Activated naive CD4-positive, alpha-beta T cell treated with anti-CD3 and anti-CD28 coated beads, Interleukin-2, amount 50 U/mL, for 24 hours (primary cell): ENCODE measurements around the gene KSR1.
A peak's percentile ranks its signal among the peaks of the same experiment; 100 is the strongest.
"Not testable (repeated sequence)": the region's sequence is repeated elsewhere in the genome, so short reads cannot be mapped to it uniquely, and the experiment has no call there.

Source experiments
- H3K27ac Mint-ChIP-seq: one replicate; pipeline ENCODE4 v1.8.0; 2021; ENCODE audit warnings: mild to moderate bottlenecking, mixed read lengths
- H3K27me3 Mint-ChIP-seq: one replicate; pipeline ENCODE4 v1.8.0; 2021; ENCODE audit warnings: mixed read lengths
- H3K36me3 Mint-ChIP-seq: one replicate; pipeline ENCODE4 v1.8.0; 2021; ENCODE audit warnings: mixed read lengths
- H3K4me1 Mint-ChIP-seq: one replicate; pipeline ENCODE4 v1.8.0; 2021; ENCODE audit warnings: mixed read lengths
- H3K4me3 Mint-ChIP-seq: one replicate; pipeline ENCODE4 v1.8.0; 2021; ENCODE audit warnings: mild to moderate bottlenecking, mixed read lengths
- H3K9me3 Mint-ChIP-seq: one replicate; pipeline ENCODE4 v1.8.0; 2021; ENCODE audit warnings: mixed read lengths

KSR1 gene

GRCh38 chr17:27634776-27635175, 178.5 kb downstream of the KSR1 start:
- Mint-ChIP-seq H3K27me3 (no peaks in the 10 kb centered on the region), H3K4me3 (peak overlapping the region; percentile 55), H3K36me3 (peaks cover 2% of the 10 kb centered on the region), H3K4me1 (peaks cover 51% of the 10 kb centered on the region), H3K27ac (peak overlapping the region; percentile 71), H3K9me3 (no peaks in the 10 kb centered on the region)

GRCh38 chr17:27635275-27635823, 179.1 kb downstream of the KSR1 start:
- Mint-ChIP-seq H3K4me1 (peaks cover 45% of the 10 kb centered on the region), H3K27me3 (no peaks in the 10 kb centered on the region), H3K27ac (peak overlapping the region; percentile 90), H3K36me3 (peaks cover 4% of the 10 kb centered on the region), H3K9me3 (no peaks in the 10 kb centered on the region), H3K4me3 (no peak overlapping the region)

- H3K27me3 Mint-ChIP-seq, H3K4me3 Mint-ChIP-seq, H3K36me3 Mint-ChIP-seq, H3K9me3 Mint-ChIP-seq: not testable (repeated sequence)
- H3K4me1 Mint-ChIP-seq: peaks cover 38% of the 10 kb centered on the region
- peak overlapping the region; percentile 35 for H3K27ac Mint-ChIP-seq
Observed at GRCh38 chr17:27636005-27636520, 179.8 kb downstream of the KSR1 start.

GRCh38 chr17:27637818-27638217, 181.6 kb downstream of the KSR1 start:
- not testable (repeated sequence) for H3K4me3 Mint-ChIP-seq, H3K9me3 Mint-ChIP-seq, H3K36me3 Mint-ChIP-seq, H3K27me3 Mint-ChIP-seq, H3K27ac Mint-ChIP-seq
- peaks cover 24% of the 10 kb centered on the region for H3K4me1 Mint-ChIP-seq

GRCh38 chr17:27638415-27638914, 182.2 kb downstream of the KSR1 start:
- H3K36me3 Mint-ChIP-seq: not testable (repeated sequence)

GRCh38 chr17:27640790-27641189, 184.5 kb downstream of the KSR1 start:
- Mint-ChIP-seq H3K27ac (no peak overlapping the region), H3K9me3 (no peaks in the 10 kb centered on the region), H3K36me3 (peaks cover 5% of the 10 kb centered on the region), H3K27me3 (no peaks in the 10 kb centered on the region), H3K4me1 (peaks cover under 1% of the 10 kb centered on the region), H3K4me3 (no peak overlapping the region)

More at GRCh38 chr17:27638415-27638914, 182.2 kb downstream of the KSR1 start:
- H3K27ac Mint-ChIP-seq, H3K27me3 Mint-ChIP-seq, H3K4me3 Mint-ChIP-seq, H3K9me3 Mint-ChIP-seq: not testable (repeated sequence)
- peaks cover 19% of the 10 kb centered on the region for H3K4me1 Mint-ChIP-seq

GRCh38 chr17:27644586-27644985, 188.3 kb downstream of the KSR1 start:
- H3K27ac Mint-ChIP-seq: no peak overlapping the region
- peaks cover 5% of the 10 kb centered on the region for H3K36me3 Mint-ChIP-seq
- no peak overlapping the region for H3K4me3 Mint-ChIP-seq
- no peaks in the 10 kb centered on the region for H3K27me3 Mint-ChIP-seq
- H3K9me3 Mint-ChIP-seq: no peaks in the 10 kb centered on the region
- no peaks in the 10 kb centered on the region for H3K4me1 Mint-ChIP-seq

GRCh38 chr17:27645621-27646020, 189.4 kb downstream of the KSR1 start:
- H3K9me3 Mint-ChIP-seq, H3K27me3 Mint-ChIP-seq, H3K4me1 Mint-ChIP-seq, H3K27ac Mint-ChIP-seq, H3K36me3 Mint-ChIP-seq, H3K4me3 Mint-ChIP-seq: not testable (repeated sequence)

- Mint-ChIP-seq H3K36me3 (peaks cover 4% of the 10 kb centered on the region), H3K9me3 (no peaks in the 10 kb centered on the region), H3K27me3 (no peaks in the 10 kb centered on the region), H3K4me1 (no peaks in the 10 kb centered on the region), H3K27ac (no peak overlapping the region), H3K4me3 (no peak overlapping the region)
Observed at GRCh38 chr17:27646232-27646631, 190.0 kb downstream of the KSR1 start.

GRCh38 chr17:27647765-27648164, 191.5 kb downstream of the KSR1 start:
- H3K27ac Mint-ChIP-seq: no peak overlapping the region

GRCh38 chr17:27649111-27649571, 192.9 kb downstream of the KSR1 start:
- not testable (repeated sequence) for H3K27ac Mint-ChIP-seq, H3K4me3 Mint-ChIP-seq

More at GRCh38 chr17:27647765-27648164, 191.5 kb downstream of the KSR1 start:
- H3K27me3 Mint-ChIP-seq: no peaks in the 10 kb centered on the region
- H3K9me3 Mint-ChIP-seq: no peaks in the 10 kb centered on the region
- H3K4me1 Mint-ChIP-seq: peaks cover 3% of the 10 kb centered on the region
- H3K36me3 Mint-ChIP-seq: peaks cover 3% of the 10 kb centered on the region
- no peak overlapping the region for H3K4me3 Mint-ChIP-seq

GRCh38 chr17:27649929-27650328, 193.7 kb downstream of the KSR1 start:
- no peaks in the 10 kb centered on the region for H3K36me3 Mint-ChIP-seq
- H3K4me3 Mint-ChIP-seq: no peak overlapping the region
- no peaks in the 10 kb centered on the region for H3K9me3 Mint-ChIP-seq
- peaks cover 8% of the 10 kb centered on the region for H3K4me1 Mint-ChIP-seq
- H3K27me3 Mint-ChIP-seq: no peaks in the 10 kb centered on the region
- H3K27ac Mint-ChIP-seq: no peak overlapping the region

More at GRCh38 chr17:27649111-27649571, 192.9 kb downstream of the KSR1 start:
- H3K36me3 Mint-ChIP-seq, H3K9me3 Mint-ChIP-seq, H3K4me1 Mint-ChIP-seq, H3K27me3 Mint-ChIP-seq: not testable (repeated sequence)

GRCh38 chr17:27650836-27651235, 194.6 kb downstream of the KSR1 start:
- Mint-ChIP-seq H3K36me3 (no peaks in the 10 kb centered on the region), H3K4me3 (no peak overlapping the region), H3K4me1 (peaks cover 8% of the 10 kb centered on the region), H3K27me3 (no peaks in the 10 kb centered on the region), H3K27ac (no peak overlapping the region), H3K9me3 (no peaks in the 10 kb centered on the region)

GRCh38 chr17:27651411-27652345, 195.4 kb downstream of the KSR1 start:
- no peaks in the 10 kb centered on the region for H3K36me3 Mint-ChIP-seq
- peaks cover 8% of the 10 kb centered on the region for H3K4me1 Mint-ChIP-seq
- no peaks in the 10 kb centered on the region for H3K9me3 Mint-ChIP-seq
- H3K4me3 Mint-ChIP-seq: no peak overlapping the region
- no peak overlapping the region for H3K27ac Mint-ChIP-seq
- no peaks in the 10 kb centered on the region for H3K27me3 Mint-ChIP-seq

- H3K4me1 Mint-ChIP-seq, H3K27ac Mint-ChIP-seq, H3K9me3 Mint-ChIP-seq: not testable (repeated sequence)
Observed at GRCh38 chr17:27653449-27653971, 197.3 kb downstream of the KSR1 start.

GRCh38 chr17:27654136-27654535, 197.9 kb downstream of the KSR1 start:
- Mint-ChIP-seq H3K27me3 (no peaks in the 10 kb centered on the region), H3K36me3 (no peaks in the 10 kb centered on the region), H3K27ac (no peak overlapping the region), H3K4me3 (no peak overlapping the region), H3K4me1 (peaks cover 8% of the 10 kb centered on the region), H3K9me3 (no peaks in the 10 kb centered on the region)

More at GRCh38 chr17:27653449-27653971, 197.3 kb downstream of the KSR1 start:
- H3K4me3 Mint-ChIP-seq, H3K36me3 Mint-ChIP-seq, H3K27me3 Mint-ChIP-seq: not testable (repeated sequence)
